Endothelial cell (in vitro differentiated cells): ENCODE results near the gene ZSCAN32. TPM values are rescaled to one million over a fixed set of nuclear protein-coding genes. Genes with fewer than 3 reads are reported as not detected.

Source experiments
- DNase-seq: peaks from one replicate; pipeline ENCODE4 v3.0.0; 2021; ENCODE audit warnings: low spot score
- H3K27ac Mint-ChIP-seq: one replicate; pipeline ENCODE4 v1.8.0; 2021; ENCODE audit warnings: mixed read lengths, inconsistent platforms; ENCODE audit not compliant: unreplicated experiment
- H3K27me3 Mint-ChIP-seq: one replicate; pipeline ENCODE4 v1.8.0; 2021; ENCODE audit warnings: mild to moderate bottlenecking, moderate library complexity, mixed read lengths, inconsistent platforms; ENCODE audit not compliant: unreplicated experiment
- H3K36me3 Mint-ChIP-seq: one replicate; pipeline ENCODE4 v1.8.0; 2021; ENCODE audit warnings: mild to moderate bottlenecking, low read depth, mixed read lengths, inconsistent platforms; ENCODE audit not compliant: unreplicated experiment
- H3K4me1 Mint-ChIP-seq: one replicate; pipeline ENCODE4 v1.8.0; 2021; ENCODE audit warnings: mild to moderate bottlenecking, mixed read lengths, inconsistent platforms; ENCODE audit not compliant: unreplicated experiment
- H3K4me3 Mint-ChIP-seq: one replicate; pipeline ENCODE4 v1.8.0; 2021; ENCODE audit warnings: mild to moderate bottlenecking, mixed read lengths, inconsistent platforms; ENCODE audit not compliant: unreplicated experiment
- H3K9me3 Mint-ChIP-seq: one replicate; pipeline ENCODE4 v1.8.0; 2021; ENCODE audit warnings: mixed read lengths, inconsistent platforms; ENCODE audit not compliant: unreplicated experiment
- total RNA-seq: library from RNA; stranded (reverse); fragmentation: NEBNext Ultra II Directional; extraction: Animal tissue kit (Norgen Biotek cat#: 25700); gene quantifications from one replicate; pipeline ENCODE4 v1.2.1, GENCODE V29; 2021; ENCODE audit not compliant: unreplicated experiment
- TF ChIP-seq, protein P1 (sequence below): fragments of 200-600 bp; sonication (generic); IDR thresholded peaks from one replicate; pipeline ENCODE4 v1.5.0; 2021; ENCODE audit warnings: antibody characterized with exemption; ENCODE audit not compliant: unreplicated experiment

ZSCAN32 gene
- total RNA-seq, 1 donor from 2014 or later: 16.6 TPM

DNA sequence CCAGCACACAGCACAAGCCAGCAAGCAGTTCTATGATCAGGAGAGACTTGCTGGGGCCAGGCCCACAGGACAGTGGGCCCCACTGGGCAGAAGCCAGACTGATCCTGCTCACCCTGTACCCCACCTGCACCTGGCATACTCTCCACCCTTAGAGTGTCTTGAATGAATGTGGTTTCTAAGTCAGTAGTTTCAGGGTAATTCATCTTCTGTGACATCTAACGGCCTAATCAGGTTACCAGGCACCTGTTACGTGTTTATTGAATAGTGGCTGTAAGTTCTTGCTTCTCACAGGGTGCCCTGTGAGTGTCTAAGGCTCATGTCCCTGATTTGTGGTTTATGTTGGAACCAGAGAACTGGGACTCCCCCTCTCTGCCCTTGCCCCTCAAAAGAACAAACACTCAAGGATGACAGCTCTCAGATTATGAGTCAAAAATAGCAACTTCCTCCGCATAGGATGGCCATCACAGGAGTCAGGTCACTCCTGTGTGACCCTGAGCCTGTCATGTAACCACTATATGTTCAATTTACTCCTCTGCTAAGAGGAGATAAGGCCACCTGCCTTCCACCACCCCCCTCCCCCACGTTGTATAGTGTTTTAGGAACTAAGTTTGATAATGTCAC is 52.1 kb downstream of the ZSCAN32 start:
- H3K27ac Mint-ChIP-seq: no peak overlapping the region
- H3K27me3 Mint-ChIP-seq: peaks cover 2% of the 10 kb centered on the region
- H3K4me3 Mint-ChIP-seq: no peak overlapping the region
- no peaks in the 10 kb centered on the region for H3K9me3 Mint-ChIP-seq
- TF ChIP-seq, protein P1, sequence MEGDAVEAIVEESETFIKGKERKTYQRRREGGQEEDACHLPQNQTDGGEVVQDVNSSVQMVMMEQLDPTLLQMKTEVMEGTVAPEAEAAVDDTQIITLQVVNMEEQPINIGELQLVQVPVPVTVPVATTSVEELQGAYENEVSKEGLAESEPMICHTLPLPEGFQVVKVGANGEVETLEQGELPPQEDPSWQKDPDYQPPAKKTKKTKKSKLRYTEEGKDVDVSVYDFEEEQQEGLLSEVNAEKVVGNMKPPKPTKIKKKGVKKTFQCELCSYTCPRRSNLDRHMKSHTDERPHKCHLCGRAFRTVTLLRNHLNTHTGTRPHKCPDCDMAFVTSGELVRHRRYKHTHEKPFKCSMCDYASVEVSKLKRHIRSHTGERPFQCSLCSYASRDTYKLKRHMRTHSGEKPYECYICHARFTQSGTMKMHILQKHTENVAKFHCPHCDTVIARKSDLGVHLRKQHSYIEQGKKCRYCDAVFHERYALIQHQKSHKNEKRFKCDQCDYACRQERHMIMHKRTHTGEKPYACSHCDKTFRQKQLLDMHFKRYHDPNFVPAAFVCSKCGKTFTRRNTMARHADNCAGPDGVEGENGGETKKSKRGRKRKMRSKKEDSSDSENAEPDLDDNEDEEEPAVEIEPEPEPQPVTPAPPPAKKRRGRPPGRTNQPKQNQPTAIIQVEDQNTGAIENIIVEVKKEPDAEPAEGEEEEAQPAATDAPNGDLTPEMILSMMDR: no peak
- no peak for DNase-seq
- no peaks in the 10 kb centered on the region for H3K4me1 Mint-ChIP-seq
- H3K36me3 Mint-ChIP-seq: no peaks in the 10 kb centered on the region

DNA sequence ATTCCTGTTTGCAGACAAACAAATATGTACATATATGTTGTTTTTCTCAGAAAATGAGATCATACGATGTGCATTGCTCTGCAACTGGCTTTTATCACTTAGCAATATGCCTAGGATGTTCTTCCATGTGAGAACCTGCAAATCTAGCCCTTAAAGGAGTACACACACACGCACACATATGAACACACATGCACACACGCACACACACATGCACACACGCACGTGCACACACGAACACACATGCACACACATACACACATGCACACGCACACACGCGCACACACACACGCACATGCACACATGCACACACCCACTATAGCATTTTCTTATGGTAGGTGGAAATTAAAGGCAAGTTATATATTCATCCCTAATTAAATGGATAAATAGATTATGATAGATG is 53.2 kb downstream of the ZSCAN32 start:
- H3K4me1 Mint-ChIP-seq: no peaks in the 10 kb centered on the region
- H3K9me3 Mint-ChIP-seq: no peaks in the 10 kb centered on the region
- H3K36me3 Mint-ChIP-seq: peaks cover 3% of the 10 kb centered on the region
- peaks cover 2% of the 10 kb centered on the region for H3K27me3 Mint-ChIP-seq
- TF ChIP-seq, protein P1: no peak
- no peak overlapping the region for H3K27ac Mint-ChIP-seq
- no peak for DNase-seq
- H3K4me3 Mint-ChIP-seq: peak overlapping the region; percentile 45

DNA sequence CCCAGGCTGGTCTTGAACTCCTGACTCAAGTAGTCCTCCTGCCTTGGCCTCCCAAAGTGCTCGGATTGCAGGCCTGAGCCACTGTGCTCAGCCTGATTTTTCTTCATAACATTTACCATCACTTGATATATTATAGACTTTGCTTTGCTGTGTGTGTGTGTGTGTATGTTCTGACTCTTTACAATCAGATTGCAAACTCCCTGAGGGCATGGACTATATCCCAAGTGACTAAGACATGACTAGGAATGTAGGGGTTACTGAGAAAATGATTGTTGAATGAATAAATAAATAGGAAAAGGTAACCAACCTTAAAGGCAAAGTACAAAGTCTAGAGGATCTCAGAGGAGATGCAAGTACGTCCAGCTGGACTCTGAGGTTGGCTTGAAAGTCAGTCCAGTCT is 54.8 kb downstream of the ZSCAN32 start:
- H3K4me1 Mint-ChIP-seq: no peaks in the 10 kb centered on the region
- TF ChIP-seq, protein P1: no peak
- no peak for DNase-seq
- H3K27ac Mint-ChIP-seq: no peak overlapping the region
- no peaks in the 10 kb centered on the region for H3K9me3 Mint-ChIP-seq
- peaks cover 2% of the 10 kb centered on the region for H3K27me3 Mint-ChIP-seq
- H3K4me3 Mint-ChIP-seq: no peak overlapping the region
- peaks cover 3% of the 10 kb centered on the region for H3K36me3 Mint-ChIP-seq

Other genes starting within 250 kb of the ZSCAN32 start
- gene OR1F1, start 212.8 kb downstream of the ZSCAN32 start, total RNA-seq: not detected
- 13.4 TPM for gene ZNF200, start 165.8 kb downstream of the ZSCAN32 start, total RNA-seq
- not detected for gene MEFV, start 144.4 kb downstream of the ZSCAN32 start, total RNA-seq
- 43.7 TPM for gene ZNF263, start 117.5 kb downstream of the ZSCAN32 start, total RNA-seq
- gene TIGD7, start 95.6 kb downstream of the ZSCAN32 start, total RNA-seq: 2.6 TPM
- gene ZNF75A, start 95.5 kb downstream of the ZSCAN32 start, total RNA-seq: 27.0 TPM
- not detected for gene OR2C1, start 45.1 kb downstream of the ZSCAN32 start, total RNA-seq
- 10.3 TPM for gene ZNF174, start 211 bp upstream of the ZSCAN32 start, total RNA-seq
- gene ZNF597, start 42.5 kb upstream of the ZSCAN32 start, total RNA-seq: 5.7 TPM
- gene NAA60, start 42.7 kb upstream of the ZSCAN32 start, total RNA-seq: 75.5 TPM
- not detected for gene C16orf90, start 94.5 kb upstream of the ZSCAN32 start, total RNA-seq
- gene CLUAP1, start 100.0 kb upstream of the ZSCAN32 start, total RNA-seq: 15.8 TPM
- gene NLRC3, start 176.4 kb upstream of the ZSCAN32 start, total RNA-seq: 3.2 TPM
- 11.8 TPM for gene SLX4, start 210.6 kb upstream of the ZSCAN32 start, total RNA-seq